Activated T-cell treated with anti-CD3 and anti-CD28 coated beads, Interleukin-2, amount 50 U/mL, for 72 hours (primary cell): ENCODE results near the gene SLC27A4. TPM values are rescaled to one million over a fixed set of nuclear protein-coding genes. Genes with fewer than 3 reads are reported as not detected.

ENCODE experiments used
- ATAC-seq, 2 donors: fragments of 150-1000 bp; cut with Tn5 transposase; replicated peaks in 1 of 2; 2 replicates each; pipeline ENCODE4 v1.10.0; 2021; ENCODE audit warnings: moderate library complexity in 2 of 2, mild to moderate bottlenecking in 1 of 2
- DNase-seq, 2 donors: peaks; one replicate each; pipeline ENCODE4 v3.0.0; 2021 to 2022; ENCODE audit warnings: mixed read lengths in 1 of 2
- H3K27ac Mint-ChIP-seq: one replicate; pipeline ENCODE4 v1.8.0; 2022; ENCODE audit warnings: mild to moderate bottlenecking, moderate library complexity, mixed read lengths
- H3K27me3 Mint-ChIP-seq: one replicate; pipeline ENCODE4 v1.8.0; 2022; ENCODE audit warnings: low read depth, mixed read lengths
- H3K36me3 Mint-ChIP-seq, 2 donors: one replicate each; pipeline ENCODE4 v1.8.0; 2022; ENCODE audit warnings: mixed read lengths in 2 of 2, mild to moderate bottlenecking in 1 of 2; ENCODE audit not compliant: insufficient read depth in 2 of 2
- H3K4me1 Mint-ChIP-seq: one replicate; pipeline ENCODE4 v1.8.0; 2022; ENCODE audit warnings: low read depth, mixed read lengths
- H3K4me3 Mint-ChIP-seq, 2 donors: one replicate each; pipeline ENCODE4 v1.8.0; 2022; ENCODE audit warnings: mild to moderate bottlenecking in 2 of 2, mixed read lengths in 2 of 2, moderate library complexity in 2 of 2
- H3K9me3 Mint-ChIP-seq, 2 donors: one replicate each; pipeline ENCODE4 v1.8.0; 2022; ENCODE audit warnings: mixed read lengths in 2 of 2
- total RNA-seq, 2 donors: library from RNA; stranded (reverse); gene quantifications; one replicate each; pipeline ENCODE4 v1.2.3, GENCODE V29; 2022

Gene SLC27A4
- total RNA-seq, 2 donors from 2014 or later, result 10.2 to 10.8 TPM

GRCh38 chr9:128409450-128409849 is 69.1 kb downstream of the SLC27A4 start:
- Mint-ChIP-seq H3K9me3 (no peaks in the 10 kb centered on the region), H3K27ac (no peak overlapping the region), H3K4me3 (no peak overlapping the region), H3K4me1 (no peaks in the 10 kb centered on the region), H3K27me3 (peaks cover 44% of the 10 kb centered on the region), H3K36me3 (no peaks in the 10 kb centered on the region)
- ATAC-seq, result no peak
- DNase-seq, result no peak

GRCh38 chr9:128409978-128410377 is 69.7 kb downstream of the SLC27A4 start:
- Mint-ChIP-seq H3K9me3 (no peaks in the 10 kb centered on the region), H3K27ac (no peak overlapping the region), H3K36me3 (no peaks in the 10 kb centered on the region), H3K4me1 (no peaks in the 10 kb centered on the region), H3K27me3 (peaks cover 49% of the 10 kb centered on the region), H3K4me3 (no peak overlapping the region)
- DNase-seq (no peak), ATAC-seq (no peak)

Other genes with a start within 250 kb of the SLC27A4 start
- gene PTGES2, start 212.8 kb upstream of the SLC27A4 start, total RNA-seq, result 10 to 100 TPM; 23.5 to 27.5 TPM
- not detected for gene LCN2, start 191.1 kb upstream of the SLC27A4 start, total RNA-seq
- 10 to 100 TPM; 72.9 to 81.4 TPM for gene BBLN, start 180.3 kb upstream of the SLC27A4 start, total RNA-seq
- 100 to 1,000 TPM; 161 to 203 TPM for gene CIZ1, start 149.0 kb upstream of the SLC27A4 start, total RNA-seq
- gene DNM1, start 137.1 kb upstream of the SLC27A4 start, total RNA-seq, result 1 to 10 TPM in 1 of 2 donors, under 1 TPM in 1; 0.86 to 2.4 TPM
- gene GOLGA2, start 64.5 kb upstream of the SLC27A4 start, total RNA-seq, result 10 to 100 TPM; 44.9 to 54.4 TPM
- 10 to 100 TPM; 20.1 to 25.4 TPM for gene SWI5, start 64.3 kb upstream of the SLC27A4 start, total RNA-seq
- gene TRUB2, start 18.1 kb upstream of the SLC27A4 start, total RNA-seq, result 10 to 100 TPM; 17.6 to 24.4 TPM
- 10 to 100 TPM; 29.4 to 35.8 TPM for gene COQ4, start 17.7 kb upstream of the SLC27A4 start, total RNA-seq
- gene URM1, start 30.8 kb downstream of the SLC27A4 start, total RNA-seq, result 10 to 100 TPM; 62.8 to 69.3 TPM
- 1 to 10 TPM; 2.7 to 5.9 TPM for gene CERCAM, start 80.3 kb downstream of the SLC27A4 start, total RNA-seq
- 10 to 100 TPM; 64.8 to 87.3 TPM for gene ODF2, start 115.5 kb downstream of the SLC27A4 start, total RNA-seq
- gene GLE1, start 164.2 kb downstream of the SLC27A4 start, total RNA-seq, result 10 to 100 TPM; 45.8 to 59.0 TPM
- 100 to 1,000 TPM; 289 to 304 TPM for gene SPTAN1, start 212.1 kb downstream of the SLC27A4 start, total RNA-seq